Endodermal cell (in vitro differentiated cells): ENCODE measurements around the gene ANKRD44. TPM values are rescaled to one million over a fixed set of nuclear protein-coding genes. Genes with fewer than 3 reads are reported as not detected.
"Not testable (repeated sequence)": the region's sequence is repeated elsewhere in the genome, so short reads cannot be mapped to it uniquely, and the experiment has no call there.

Experiments
- DNase-seq: peaks from one replicate; pipeline ENCODE4 v3.0.0-alpha.2; 2017
- H3K27ac ChIP-seq: 2 replicates; pipeline ENCODE4 v1.5.1; 2013; ENCODE audit warnings: mild to moderate bottlenecking, low read depth, low read length, moderate library complexity
- H3K27me3 ChIP-seq: 2 replicates; pipeline ENCODE4 v1.6.1; 2013; ENCODE audit warnings: mild to moderate bottlenecking, low read length, moderate library complexity; ENCODE audit not compliant: insufficient read depth, control insufficient read depth, poor library complexity, severe bottlenecking
- H3K36me3 ChIP-seq: 2 replicates; pipeline ENCODE4 v1.7.0; 2013; ENCODE audit warnings: mild to moderate bottlenecking, low read length, moderate library complexity; ENCODE audit not compliant: control insufficient read depth, insufficient read depth
- H3K4me1 ChIP-seq: one replicate; pipeline ENCODE4 v1.7.0; 2013; ENCODE audit warnings: low read length; ENCODE audit not compliant: control insufficient read depth, insufficient read depth
- H3K4me3 ChIP-seq: 2 replicates; pipeline ENCODE4 v1.5.1; 2013; ENCODE audit warnings: mild to moderate bottlenecking, low read length, moderate library complexity
- H3K9ac ChIP-seq: 2 replicates; pipeline ENCODE4 v1.6.1; 2013; ENCODE audit warnings: mild to moderate bottlenecking, low read length, moderate library complexity; ENCODE audit not compliant: poor library complexity, severe bottlenecking; ENCODE audit errors: extremely low read depth
- H3K9me3 ChIP-seq: 2 replicates; pipeline ENCODE4 v1.6.1; 2013; ENCODE audit warnings: mild to moderate bottlenecking, low read length, moderate library complexity; ENCODE audit not compliant: control insufficient read depth
- H3K27ac Mint-ChIP-seq: 2 replicates; pipeline ENCODE4 v1.8.0; 2020; ENCODE audit warnings: mixed read lengths
- H3K27me3 Mint-ChIP-seq: 2 replicates; pipeline ENCODE4 v1.8.0; 2021; ENCODE audit warnings: mild to moderate bottlenecking, mixed read lengths; ENCODE audit not compliant: insufficient read depth
- H3K36me3 Mint-ChIP-seq: 2 replicates; pipeline ENCODE4 v1.8.0; 2020; ENCODE audit warnings: low read depth, mixed read lengths
- H3K4me1 Mint-ChIP-seq: 2 replicates; pipeline ENCODE4 v1.8.0; 2020; ENCODE audit warnings: mixed read lengths
- H3K4me3 Mint-ChIP-seq: 2 replicates; pipeline ENCODE4 v1.8.0; 2020; ENCODE audit warnings: mild to moderate bottlenecking, moderate library complexity, mixed read lengths
- H3K9me3 Mint-ChIP-seq: 2 replicates; pipeline ENCODE4 v1.8.0; 2020; ENCODE audit warnings: mild to moderate bottlenecking, mixed read lengths
- CTCF ChIP-seq: fragments of 200-600 bp; sonication (generic); conservative IDR thresholded peaks from 2 replicates; pipeline ENCODE4 v1.5.0; 2021; ENCODE audit warnings: antibody characterized with exemption, mild to moderate bottlenecking
- WGBS, 2 experiments: methylation state at CpG; one replicate each; pipeline versions ENCODE4 v1.1.5 to v1.1.7; 2013; ENCODE audit warnings: missing lambda C conversion rate in 2 of 2, mixed read lengths in 1 of 2; ENCODE audit not compliant: insufficient coverage in 1 of 2, insufficient read length in 1 of 2; 5-methylcytosine and 5-hydroxymethylcytosine counted together
- total RNA-seq, 2 donors: library from RNA; stranded (reverse); fragmentation: NEBNext Ultra II Directional in 1 of 2; extraction: Animal tissue kit (Norgen Biotek cat#: 25700) in 1 of 2; gene quantifications; 2 replicates in 1 of 2; 3 replicates in 1 of 2; pipeline ENCODE4 v1.2.1, GENCODE V29; 2021

ANKRD44 gene
- total RNA-seq, 2 donors from 2014 or later: 6.2 to 10.6 TPM

DNA sequence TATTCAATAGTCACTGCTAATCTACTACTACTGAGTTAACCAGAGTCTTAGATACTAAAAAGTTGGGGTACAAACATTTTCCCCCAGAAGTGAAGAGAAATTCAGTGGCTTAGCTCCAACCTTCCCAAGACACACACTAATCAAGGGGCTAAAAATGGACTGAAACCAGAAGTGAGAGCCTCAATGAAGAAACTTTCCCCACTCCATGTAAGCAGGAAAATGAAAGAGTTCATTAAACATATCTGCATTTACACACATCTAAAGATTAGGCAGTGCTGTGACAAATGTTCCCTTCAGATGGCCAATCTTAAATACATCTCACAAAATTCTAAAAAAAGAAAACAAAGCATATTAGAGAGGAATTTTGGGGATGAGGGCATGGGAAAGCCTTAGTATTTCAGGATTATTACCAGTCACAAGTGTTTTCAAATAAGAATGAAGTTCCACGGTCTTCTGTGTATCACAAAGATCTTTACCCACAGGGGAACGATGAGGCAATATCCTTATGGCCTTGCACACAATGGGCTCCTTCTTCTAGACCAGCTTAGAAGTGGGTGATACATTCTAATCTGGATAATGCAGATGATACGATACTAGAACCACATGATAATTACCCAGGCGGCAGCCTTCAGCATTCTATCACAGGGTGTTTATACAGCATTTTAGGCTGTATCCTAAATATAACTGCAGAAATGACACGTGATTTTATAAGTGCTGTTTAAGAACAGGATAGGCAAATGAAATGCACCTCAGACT, 17.1 kb downstream of the ANKRD44 start:
- no peak for TF ChIP-seq CTCF
- peaks cover 8% of the 10 kb centered on the region for H3K9me3 Mint-ChIP-seq
- no peaks in the 10 kb centered on the region for H3K36me3 ChIP-seq
- no peak overlapping the region for H3K27ac ChIP-seq
- no peak overlapping the region for H3K27ac Mint-ChIP-seq
- WGBS, 2 experiments: 77 to 79% methylated on average over 5 of the region's 5 CpGs
- peaks cover 3% of the 10 kb centered on the region for H3K36me3 Mint-ChIP-seq
- H3K4me1 Mint-ChIP-seq: peaks cover 6% of the 10 kb centered on the region
- H3K27me3 Mint-ChIP-seq: no peaks in the 10 kb centered on the region
- H3K9me3 ChIP-seq: no peaks in the 10 kb centered on the region
- no peak for DNase-seq
- no peak overlapping the region for H3K4me3 ChIP-seq
- H3K4me3 Mint-ChIP-seq: no peak overlapping the region
- no peak overlapping the region for H3K9ac ChIP-seq
- no peaks in the 10 kb centered on the region for H3K4me1 ChIP-seq
- no peaks in the 10 kb centered on the region for H3K27me3 ChIP-seq

- Histone ChIP-seq H3K27me3 (no peaks in the 10 kb centered on the region), H3K36me3 (no peaks in the 10 kb centered on the region), H3K27ac (no peak overlapping the region), H3K4me3 (no peak overlapping the region), H3K9me3 (no peaks in the 10 kb centered on the region), H3K4me1 (no peaks in the 10 kb centered on the region), H3K9ac (no peak overlapping the region)
- no peak for DNase-seq
- Mint-ChIP-seq H3K27me3 (no peaks in the 10 kb centered on the region), H3K27ac (no peak overlapping the region), H3K36me3 (peaks cover 3% of the 10 kb centered on the region), H3K4me3 (no peak overlapping the region), H3K9me3 (peaks cover 8% of the 10 kb centered on the region), H3K4me1 (peaks cover 6% of the 10 kb centered on the region)
- TF ChIP-seq CTCF: no peak
- WGBS, 2 experiments: 97 to 100% methylated on average over 2 of the region's 2 CpGs
Measured at GRCh38 chr2:197292619-197293018, 18.0 kb downstream of the ANKRD44 start.

GRCh38 chr2:197287596-197287932, 23.0 kb downstream of the ANKRD44 start:
- not testable (repeated sequence) for H3K4me3 Mint-ChIP-seq, DNase-seq, H3K27me3 ChIP-seq, H3K27ac Mint-ChIP-seq, H3K4me3 ChIP-seq, H3K36me3 Mint-ChIP-seq, H3K4me1 Mint-ChIP-seq, H3K9me3 Mint-ChIP-seq, H3K4me1 ChIP-seq, H3K36me3 ChIP-seq, H3K27me3 Mint-ChIP-seq, H3K27ac ChIP-seq, H3K9me3 ChIP-seq, H3K9ac ChIP-seq
- WGBS, 2 experiments: 92% methylated on average over 7 of the region's 7 CpGs; no CpG with 5 or more reads in 1 of the 2 experiments
